K562 (cell line): Measurements from ENCODE around the gene GRIK1. TPM values are rescaled to one million over a fixed set of nuclear protein-coding genes. Genes with fewer than 3 reads are reported as not detected.

Experiments used
- FOXA3 ChIP-seq, 2 experiments: fragments of 450-650 bp in 1 of 2; sonication (generic) in 1 of 2; formaldehyde crosslinking; IDR thresholded peaks in 1 of 2; conservative IDR thresholded peaks in 1 of 2; 2 replicates each; pipeline versions ENCODE4 v1.4.0 to v1.8.0; 2020 to 2022; ENCODE audit warnings: mild to moderate bottlenecking in 2 of 2, missing genetic modification reagents in 1 of 2
- FOXP1 ChIP-seq: sonication (generic); formaldehyde crosslinking; IDR thresholded peaks from 2 replicates; pipeline ENCODE4 v1.8.0; 2022; ENCODE audit warnings: mild to moderate bottlenecking, missing genetic modification reagents
- MTA2 ChIP-seq: fragments of 450-650 bp; IDR thresholded peaks from 2 replicates; pipeline ENCODE4 v1.6.1; 2016; ENCODE audit warnings: low read depth
- ZKSCAN8 ChIP-seq: fragments of 200-800 bp; sonication (Bioruptor generic); IDR thresholded peaks from 2 replicates; pipeline ENCODE4 v1.6.1; 2016; ENCODE audit warnings: missing genetic modification characterization, missing compliant biosample characterization
- polyA plus RNA-seq, 8 experiments: library from polyadenylated mRNA; depleted of rRNA in 4 of 8; stranded (reverse) in 5 of 8; unstranded in 3 of 8; fragments of >200 nt; fragmentation: Nextera tagmentation in 2 of 8; fragmentation: Illumina TruSeq in 1 of 8; extraction: Ambion mirVana in 2 of 8; extraction: Trizol in 1 of 8; gene quantifications; 2 replicates each; pipeline versions ENCODE4 v1.2.1 to v1.2.3, GENCODE V29; 2011 to 2014; ENCODE audit warnings: inconsistent platforms in 1 of 8, missing spikeins in 1 of 8
- total RNA-seq, 7 experiments: library from RNA; depleted of rRNA in 6 of 7; stranded (reverse); fragments of >200 nt in 6 of 7; fragmentation: Illumina TruSeq in 2 of 7; extraction: Trizol in 2 of 7; gene quantifications; 2 replicates each; pipeline versions ENCODE4 v1.2.1 to v1.2.3, GENCODE V29; 2011 to 2021; ENCODE audit warnings: low replicate concordance in 1 of 7
- TF ChIP-seq, protein P1 (sequence below): sonication (generic); formaldehyde crosslinking; IDR thresholded peaks from 2 replicates; pipeline ENCODE4 v1.8.1; 2023; ENCODE audit warnings: missing genetic modification reagents, mild to moderate bottlenecking, borderline replicate concordance
- TF ChIP-seq, protein P2 (sequence below), 2 experiments: fragments of 450-650 bp; IDR thresholded peaks; 2 replicates each; pipeline ENCODE4 v1.6.1; 2016; ENCODE audit warnings: mild to moderate bottlenecking in 2 of 2, borderline replicate concordance in 1 of 2, low read depth in 1 of 2, moderate library complexity in 1 of 2
- TF ChIP-seq, protein P3 (sequence below), 3 experiments: fragments of 200-800 bp in 1 of 3; fragments of 250-450 bp in 1 of 3; fragments of 450-650 bp in 1 of 3; sonication (Bioruptor Pico) in 1 of 3; sonication (Bioruptor generic) in 1 of 3; formaldehyde crosslinking in 1 of 3; IDR thresholded peaks; 2 replicates each; pipeline versions ENCODE4 v1.6.1 to v1.8.0; 2016 to 2022; ENCODE audit warnings: mild to moderate bottlenecking in 2 of 3, missing genetic modification characterization in 2 of 3, missing compliant biosample characterization in 1 of 3, moderate library complexity in 1 of 3

Gene GRIK1
- total and polyA plus RNA-seq, 9 of the 15 experiments (the other 6 are each of a cell fraction or from before 2014, with no cell fraction given) = 0.17 to 2.8 (median 0.53) TPM

DNA sequence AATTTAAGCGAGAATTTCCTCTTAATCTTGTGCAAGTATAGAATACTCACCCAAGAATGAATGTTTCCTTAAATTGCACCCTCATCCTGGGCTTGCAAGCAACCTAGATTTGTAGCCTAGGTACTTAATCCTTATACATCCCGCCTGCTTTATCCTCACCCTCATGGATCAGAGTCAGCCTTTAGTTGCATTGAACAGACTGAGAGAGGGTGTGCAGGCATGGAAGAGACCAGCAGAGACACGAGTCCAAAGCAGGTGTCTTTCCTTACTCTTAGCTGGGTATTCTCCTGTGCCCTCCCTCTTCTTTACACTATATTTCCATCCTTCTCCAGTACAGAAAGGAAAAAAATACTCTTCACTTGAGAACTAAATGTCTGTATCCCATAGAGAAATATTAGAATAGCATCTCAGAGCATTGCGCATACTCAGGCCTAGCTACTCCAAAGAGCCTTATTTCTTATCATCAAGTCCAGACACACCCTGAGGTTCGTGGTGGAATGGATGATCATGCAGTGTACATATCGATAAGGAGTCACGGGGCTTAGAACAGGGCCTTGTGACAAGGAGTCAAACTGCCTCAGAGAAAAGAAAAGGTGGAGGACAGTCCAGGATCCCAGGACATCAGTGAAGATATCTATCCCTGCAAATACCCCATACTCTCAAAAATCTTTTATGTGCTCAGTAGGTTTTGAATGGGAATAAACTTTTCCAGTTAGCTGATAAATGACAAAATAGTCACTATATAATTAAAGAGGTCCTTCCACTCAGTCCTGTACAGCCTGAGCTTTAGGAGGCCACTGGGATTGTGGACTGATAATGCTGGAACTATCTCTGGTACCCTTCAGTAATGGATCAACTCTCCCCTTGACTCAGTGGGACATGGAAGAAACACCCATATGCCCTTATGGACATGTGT, 297.9 kb downstream of the GRIK1 start (continued):
- TF ChIP-seq, protein P1, sequence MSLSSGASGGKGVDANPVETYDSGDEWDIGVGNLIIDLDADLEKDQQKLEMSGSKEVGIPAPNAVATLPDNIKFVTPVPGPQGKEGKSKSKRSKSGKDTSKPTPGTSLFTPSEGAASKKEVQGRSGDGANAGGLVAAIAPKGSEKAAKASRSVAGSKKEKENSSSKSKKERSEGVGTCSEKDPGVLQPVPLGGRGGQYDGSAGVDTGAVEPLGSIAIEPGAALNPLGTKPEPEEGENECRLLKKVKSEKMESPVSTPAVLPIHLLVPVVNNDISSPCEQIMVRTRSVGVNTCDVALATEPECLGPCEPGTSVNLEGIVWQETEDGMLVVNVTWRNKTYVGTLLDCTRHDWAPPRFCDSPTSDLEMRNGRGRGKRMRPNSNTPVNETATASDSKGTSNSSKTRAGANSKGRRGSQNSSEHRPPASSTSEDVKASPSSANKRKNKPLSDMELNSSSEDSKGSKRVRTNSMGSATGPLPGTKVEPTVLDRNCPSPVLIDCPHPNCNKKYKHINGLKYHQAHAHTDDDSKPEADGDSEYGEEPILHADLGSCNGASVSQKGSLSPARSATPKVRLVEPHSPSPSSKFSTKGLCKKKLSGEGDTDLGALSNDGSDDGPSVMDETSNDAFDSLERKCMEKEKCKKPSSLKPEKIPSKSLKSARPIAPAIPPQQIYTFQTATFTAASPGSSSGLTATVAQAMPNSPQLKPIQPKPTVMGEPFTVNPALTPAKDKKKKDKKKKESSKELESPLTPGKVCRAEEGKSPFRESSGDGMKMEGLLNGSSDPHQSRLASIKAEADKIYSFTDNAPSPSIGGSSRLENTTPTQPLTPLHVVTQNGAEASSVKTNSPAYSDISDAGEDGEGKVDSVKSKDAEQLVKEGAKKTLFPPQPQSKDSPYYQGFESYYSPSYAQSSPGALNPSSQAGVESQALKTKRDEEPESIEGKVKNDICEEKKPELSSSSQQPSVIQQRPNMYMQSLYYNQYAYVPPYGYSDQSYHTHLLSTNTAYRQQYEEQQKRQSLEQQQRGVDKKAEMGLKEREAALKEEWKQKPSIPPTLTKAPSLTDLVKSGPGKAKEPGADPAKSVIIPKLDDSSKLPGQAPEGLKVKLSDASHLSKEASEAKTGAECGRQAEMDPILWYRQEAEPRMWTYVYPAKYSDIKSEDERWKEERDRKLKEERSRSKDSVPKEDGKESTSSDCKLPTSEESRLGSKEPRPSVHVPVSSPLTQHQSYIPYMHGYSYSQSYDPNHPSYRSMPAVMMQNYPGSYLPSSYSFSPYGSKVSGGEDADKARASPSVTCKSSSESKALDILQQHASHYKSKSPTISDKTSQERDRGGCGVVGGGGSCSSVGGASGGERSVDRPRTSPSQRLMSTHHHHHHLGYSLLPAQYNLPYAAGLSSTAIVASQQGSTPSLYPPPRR (CRISPR knock-in tag) = no peak
- peak; percentile 35; the same call in 1 of the 2 replicates for TF ChIP-seq ZKSCAN8
- TF ChIP-seq, protein P2, sequence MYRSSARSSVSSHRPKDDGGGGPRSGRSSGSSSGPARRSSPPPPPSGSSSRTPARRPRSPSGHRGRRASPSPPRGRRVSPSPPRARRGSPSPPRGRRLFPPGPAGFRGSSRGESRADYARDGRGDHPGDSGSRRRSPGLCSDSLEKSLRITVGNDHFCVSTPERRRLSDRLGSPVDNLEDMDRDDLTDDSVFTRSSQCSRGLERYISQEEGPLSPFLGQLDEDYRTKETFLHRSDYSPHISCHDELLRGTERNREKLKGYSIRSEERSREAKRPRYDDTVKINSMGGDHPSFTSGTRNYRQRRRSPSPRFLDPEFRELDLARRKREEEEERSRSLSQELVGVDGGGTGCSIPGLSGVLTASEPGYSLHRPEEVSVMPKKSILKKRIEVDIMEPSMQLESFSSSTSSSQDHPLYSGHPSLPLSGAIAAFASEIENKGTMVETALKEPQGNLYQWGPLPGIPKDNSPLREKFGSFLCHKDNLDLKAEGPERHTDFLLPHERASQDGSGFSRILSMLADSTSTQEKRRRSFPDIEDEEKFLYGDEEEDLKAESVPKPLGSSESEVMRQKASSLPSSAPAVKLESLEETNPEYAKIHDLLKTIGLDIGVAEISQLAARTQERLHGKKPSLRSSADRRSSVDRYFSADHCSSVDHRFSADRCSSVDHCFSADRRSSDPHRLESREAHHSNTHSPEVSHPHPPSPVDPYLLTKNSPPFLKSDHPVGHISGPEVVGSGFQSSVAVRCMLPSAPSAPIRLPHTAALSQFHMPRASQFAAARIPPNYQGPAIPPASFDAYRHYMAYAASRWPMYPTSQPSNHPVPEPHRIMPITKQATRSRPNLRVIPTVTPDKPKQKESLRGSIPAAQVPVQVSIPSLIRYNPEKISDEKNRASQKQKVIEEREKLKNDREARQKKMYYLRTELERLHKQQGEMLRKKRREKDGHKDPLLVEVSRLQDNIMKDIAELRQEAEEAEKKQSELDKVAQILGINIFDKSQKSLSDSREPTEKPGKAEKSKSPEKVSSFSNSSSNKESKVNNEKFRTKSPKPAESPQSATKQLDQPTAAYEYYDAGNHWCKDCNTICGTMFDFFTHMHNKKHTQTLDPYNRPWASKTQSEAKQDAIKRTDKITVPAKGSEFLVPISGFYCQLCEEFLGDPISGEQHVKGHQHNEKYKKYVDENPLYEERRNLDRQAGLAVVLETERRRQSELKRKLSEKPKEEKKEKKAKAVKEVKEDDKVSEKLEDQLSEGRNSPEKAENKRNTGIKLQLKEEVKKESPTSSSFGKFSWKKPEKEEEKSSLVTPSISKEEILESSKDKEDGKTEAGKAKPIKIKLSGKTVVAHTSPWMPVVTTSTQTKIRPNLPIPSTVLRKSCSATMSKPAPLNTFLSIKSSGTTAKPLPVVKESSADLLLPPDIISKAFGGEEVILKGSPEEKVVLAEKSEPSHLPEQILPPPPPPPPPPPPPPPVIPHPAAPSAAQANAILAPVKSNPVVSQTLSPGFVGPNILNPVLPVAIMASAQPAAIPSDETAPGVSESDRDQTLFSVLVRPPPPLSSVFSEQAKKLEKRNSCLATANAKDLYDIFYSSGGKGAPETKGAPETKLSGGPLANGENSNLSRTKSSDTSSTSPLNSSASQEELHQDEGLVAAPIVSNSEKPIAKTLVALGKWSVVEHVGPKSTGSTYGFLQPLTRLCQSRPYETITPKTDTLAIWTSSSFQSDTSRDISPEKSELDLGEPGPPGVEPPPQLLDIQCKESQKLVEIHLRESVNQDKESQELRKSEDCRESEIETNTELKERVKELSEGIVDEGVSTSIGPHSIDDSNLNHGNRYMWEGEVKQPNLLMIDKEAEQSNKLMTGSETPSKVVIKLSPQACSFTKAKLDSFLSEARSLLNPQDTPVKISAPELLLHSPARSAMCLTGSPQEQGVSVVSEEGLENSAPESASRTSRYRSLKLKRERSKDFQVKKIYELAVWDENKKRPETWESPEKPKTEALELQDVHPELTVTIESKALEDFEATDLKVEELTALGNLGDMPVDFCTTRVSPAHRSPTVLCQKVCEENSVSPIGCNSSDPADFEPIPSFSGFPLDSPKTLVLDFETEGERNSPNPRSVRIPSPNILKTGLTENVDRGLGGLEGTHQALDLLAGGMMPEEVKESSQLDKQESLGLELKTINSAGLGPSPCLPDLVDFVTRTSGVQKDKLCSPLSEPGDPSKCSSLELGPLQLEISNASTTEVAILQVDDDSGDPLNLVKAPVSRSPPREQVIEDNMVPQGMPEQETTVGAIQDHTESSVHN (IDR thresholded peaks at IDR 0.05; ENCODE audit: borderline replicate concordance in 1 of 2, low read depth in 1 of 2) = peak in 1 of 2 experiments; percentile 52; a peak in 1 of 4 replicates
- TF ChIP-seq FOXP1 (CRISPR knock-in tag) = no peak
- peak; percentile 90 to 95 for TF ChIP-seq FOXA3 (CRISPR knock-in tag; conservative IDR thresholded peaks at IDR 0.05 in 1 of 2, IDR thresholded peaks at IDR 0.05 in 1 of 2)
- TF ChIP-seq, protein P3, sequence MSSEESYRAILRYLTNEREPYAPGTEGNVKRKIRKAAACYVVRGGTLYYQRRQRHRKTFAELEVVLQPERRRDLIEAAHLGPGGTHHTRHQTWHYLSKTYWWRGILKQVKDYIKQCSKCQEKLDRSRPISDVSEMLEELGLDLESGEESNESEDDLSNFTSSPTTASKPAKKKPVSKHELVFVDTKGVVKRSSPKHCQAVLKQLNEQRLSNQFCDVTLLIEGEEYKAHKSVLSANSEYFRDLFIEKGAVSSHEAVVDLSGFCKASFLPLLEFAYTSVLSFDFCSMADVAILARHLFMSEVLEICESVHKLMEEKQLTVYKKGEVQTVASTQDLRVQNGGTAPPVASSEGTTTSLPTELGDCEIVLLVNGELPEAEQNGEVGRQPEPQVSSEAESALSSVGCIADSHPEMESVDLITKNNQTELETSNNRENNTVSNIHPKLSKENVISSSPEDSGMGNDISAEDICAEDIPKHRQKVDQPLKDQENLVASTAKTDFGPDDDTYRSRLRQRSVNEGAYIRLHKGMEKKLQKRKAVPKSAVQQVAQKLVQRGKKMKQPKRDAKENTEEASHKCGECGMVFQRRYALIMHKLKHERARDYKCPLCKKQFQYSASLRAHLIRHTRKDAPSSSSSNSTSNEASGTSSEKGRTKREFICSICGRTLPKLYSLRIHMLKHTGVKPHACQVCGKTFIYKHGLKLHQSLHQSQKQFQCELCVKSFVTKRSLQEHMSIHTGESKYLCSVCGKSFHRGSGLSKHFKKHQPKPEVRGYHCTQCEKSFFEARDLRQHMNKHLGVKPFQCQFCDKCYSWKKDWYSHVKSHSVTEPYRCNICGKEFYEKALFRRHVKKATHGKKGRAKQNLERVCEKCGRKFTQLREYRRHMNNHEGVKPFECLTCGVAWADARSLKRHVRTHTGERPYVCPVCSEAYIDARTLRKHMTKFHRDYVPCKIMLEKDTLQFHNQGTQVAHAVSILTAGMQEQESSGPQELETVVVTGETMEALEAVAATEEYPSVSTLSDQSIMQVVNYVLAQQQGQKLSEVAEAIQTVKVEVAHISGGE (CRISPR knock-in tag; IDR thresholded peaks at IDR 0.05) = peak in 1 of 3 experiments; percentile 80; a peak in 2 of 6 replicates
- TF ChIP-seq MTA2 = peak; percentile 97
